HG03095 (cell line): Measurements from ENCODE around the gene RNF144B.
A peak's percentile ranks its signal among the peaks of the same experiment; 100 is the strongest.
"Not testable (repeated sequence)": the region's sequence is repeated elsewhere in the genome, so short reads cannot be mapped to it uniquely, and the experiment has no call there.

Source experiments
- ATAC-seq: cut with Tn5 transposase; IDR thresholded peaks from one replicate; pipeline ENCODE4 v1.9.1; 2021; ENCODE audit warnings: moderate library complexity; ENCODE audit not compliant: unreplicated experiment

The RNF144B gene

DNA sequence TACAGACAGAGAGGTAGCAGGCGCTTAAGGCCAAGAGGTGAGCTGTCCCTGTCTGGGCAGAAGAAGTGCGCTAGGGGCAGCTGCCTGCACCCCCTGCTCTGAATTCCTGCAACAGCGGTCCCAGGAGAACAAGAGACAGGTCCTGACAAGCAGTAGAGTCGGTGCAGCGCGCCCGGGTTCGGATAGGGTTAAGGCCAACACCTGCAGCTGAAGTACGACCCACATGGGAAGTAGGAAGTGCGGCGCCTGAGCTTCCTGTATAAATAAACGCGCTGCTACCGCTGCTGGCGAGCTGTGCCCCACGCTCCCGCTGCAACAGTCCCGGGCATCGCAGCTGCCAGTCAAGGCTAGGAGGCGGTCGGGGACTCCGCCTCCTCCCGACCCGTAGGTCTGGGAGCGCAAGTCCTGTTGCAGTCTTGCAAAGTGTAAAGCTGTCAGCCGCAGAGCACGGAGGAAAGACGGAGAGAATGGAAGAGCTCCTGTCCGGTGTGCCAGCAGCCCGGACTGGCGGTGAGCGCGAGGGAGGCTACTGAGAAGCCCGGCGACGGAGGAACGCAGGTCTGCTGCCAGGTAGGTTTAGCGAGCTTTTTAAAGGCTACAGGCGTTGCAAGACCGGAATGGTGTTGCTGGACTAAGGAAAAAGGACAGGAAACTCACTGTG is at the start of gene RNF144B:
Gene RNF144B, plus strand, starts transcription at position 290 of the 661 bp plus-strand sequence. CDS start 12,185 bp downstream, outside the sequence.
- peak; percentile 62 for ATAC-seq

DNA sequence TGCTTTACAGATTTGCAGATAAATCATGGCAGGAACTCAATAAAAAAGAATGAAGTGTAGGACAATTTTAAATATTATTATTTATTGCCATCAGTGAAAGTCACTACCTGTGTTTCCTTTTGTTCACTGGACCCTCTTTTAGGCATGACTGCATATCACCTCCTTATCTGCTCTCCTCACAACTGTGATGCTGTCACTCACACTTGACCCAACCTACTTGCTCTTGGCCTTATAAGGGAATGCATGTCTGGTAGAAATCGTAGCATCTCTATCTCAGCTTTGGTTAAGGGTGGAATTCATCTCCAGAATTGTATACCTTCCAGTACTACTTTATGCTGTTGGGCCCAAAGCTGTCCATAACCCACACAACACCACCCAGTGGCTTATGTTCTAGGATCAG is 47.6 kb upstream of the RNF144B start:
- no peak for ATAC-seq

DNA sequence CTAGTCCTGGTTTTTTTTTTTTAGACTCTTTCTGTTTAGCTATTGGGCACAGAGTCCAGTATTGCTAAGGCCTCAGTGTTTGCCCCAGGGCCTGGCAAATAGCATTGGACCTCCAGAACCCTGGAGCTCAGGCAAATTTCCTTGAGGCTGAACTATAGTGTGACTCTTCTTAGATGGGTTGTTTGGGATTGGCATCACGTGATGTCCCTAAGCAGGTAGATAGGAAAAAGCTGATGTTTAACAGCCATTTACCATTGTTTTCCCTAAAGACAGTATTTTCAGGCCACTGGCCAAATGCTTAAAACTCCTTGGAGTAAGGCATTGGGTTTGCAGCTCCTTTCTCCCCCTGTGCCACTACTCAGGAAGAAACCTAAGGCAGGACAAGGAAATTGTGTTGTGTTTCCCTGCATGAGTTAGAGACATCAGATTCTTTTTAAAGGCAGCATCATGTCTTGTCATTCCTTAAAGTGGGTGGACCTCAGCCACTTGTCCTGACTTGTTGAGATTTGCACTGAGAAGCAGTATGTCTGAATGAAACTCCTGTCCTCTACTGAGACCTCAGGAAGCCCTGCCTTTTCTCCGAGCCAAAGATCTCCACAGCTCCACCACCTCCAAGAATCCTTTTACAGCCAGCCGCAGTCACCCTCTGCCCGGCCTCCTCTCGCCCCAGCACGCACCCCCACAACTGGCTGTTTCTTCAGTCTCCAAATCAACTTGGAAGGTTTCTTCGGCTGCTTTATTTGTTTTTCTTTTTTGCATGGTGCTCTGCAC is 46.2 kb upstream of the RNF144B start:
- no peak for ATAC-seq

DNA sequence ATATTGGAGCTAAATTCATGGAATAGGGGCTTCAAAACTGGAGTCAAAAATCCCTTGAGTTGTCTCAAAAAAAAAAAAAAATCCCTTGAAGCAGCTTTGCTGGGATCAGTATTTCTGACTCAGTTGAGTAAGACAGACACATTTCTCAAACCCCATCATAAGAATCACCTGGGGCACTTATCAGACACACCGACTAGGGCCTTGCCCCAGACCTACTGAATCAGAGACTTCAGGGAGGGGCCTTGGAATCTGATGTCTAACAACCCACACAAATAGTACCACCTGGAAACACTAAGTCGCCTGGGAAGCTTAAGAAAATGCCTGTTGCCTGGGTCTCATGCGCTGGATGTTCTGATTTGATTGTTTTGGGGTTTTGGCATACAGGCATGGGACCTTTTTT is 44.9 kb upstream of the RNF144B start:
- no peak for ATAC-seq

DNA sequence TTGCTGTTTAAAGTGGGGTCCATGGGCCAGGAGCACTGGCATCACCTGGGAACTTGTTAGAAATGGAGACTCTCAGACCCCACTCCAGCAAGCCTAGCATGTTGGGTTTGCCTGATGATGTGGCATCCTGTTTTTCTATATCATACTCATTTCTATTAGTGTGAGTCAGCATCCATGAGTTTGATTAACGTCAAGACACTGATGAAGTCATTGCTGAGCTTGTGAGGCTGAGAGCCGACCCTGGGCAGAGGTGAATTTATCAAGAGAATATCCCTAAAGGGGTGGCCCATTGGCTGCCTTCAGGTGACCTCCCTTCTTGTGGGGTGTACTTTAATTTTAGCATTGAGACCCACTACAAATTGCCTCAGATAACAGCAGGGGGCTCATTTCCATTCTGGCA is 43.4 kb upstream of the RNF144B start:
- ATAC-seq, result no peak

DNA sequence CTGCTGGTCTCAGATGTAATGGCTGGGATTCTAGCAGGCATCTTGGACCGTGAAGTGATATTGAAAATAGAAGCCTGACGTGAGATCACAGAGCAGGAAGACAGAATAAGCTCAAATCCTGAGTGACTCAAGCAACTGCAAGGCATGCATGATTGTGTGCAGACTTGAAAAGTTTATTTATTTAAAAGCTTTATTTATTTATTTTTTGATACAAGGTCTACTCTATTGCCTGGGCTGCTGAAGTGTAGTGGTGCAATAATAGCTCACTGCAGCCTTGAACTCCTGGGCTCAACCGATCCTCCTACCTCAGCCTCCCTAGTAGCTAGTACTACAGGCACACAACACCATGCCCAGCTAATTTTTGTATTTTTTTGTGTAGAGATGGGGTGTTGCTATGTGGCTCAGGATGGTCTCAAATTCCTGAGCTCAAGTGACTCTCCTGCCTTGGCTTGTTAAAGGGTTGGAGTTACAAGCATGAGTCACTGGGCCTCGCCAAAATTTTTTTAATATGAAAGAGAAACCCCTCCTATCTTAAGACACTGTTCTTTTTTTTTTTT is 40.1 kb upstream of the RNF144B start:
- no peak for ATAC-seq

DNA sequence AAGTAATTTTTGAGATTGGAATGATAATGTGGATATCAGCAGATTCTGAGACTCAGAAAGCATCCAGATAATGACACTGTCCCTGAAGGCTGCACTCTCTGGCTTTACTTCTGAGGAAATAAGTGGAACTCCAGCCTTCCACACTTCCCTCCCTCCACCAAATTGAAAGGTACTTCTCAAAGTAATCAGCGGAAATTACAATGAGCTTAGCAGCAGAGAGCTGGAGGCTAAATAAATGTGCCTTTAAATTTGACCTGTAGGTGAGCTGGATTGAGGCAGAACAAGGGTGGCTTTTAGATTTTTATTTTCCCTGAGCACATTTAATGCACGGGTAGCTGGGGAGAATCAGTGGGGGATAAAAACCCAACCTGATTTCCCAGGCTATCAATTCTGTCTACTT is 39.3 kb upstream of the RNF144B start:
- ATAC-seq, result no peak

DNA sequence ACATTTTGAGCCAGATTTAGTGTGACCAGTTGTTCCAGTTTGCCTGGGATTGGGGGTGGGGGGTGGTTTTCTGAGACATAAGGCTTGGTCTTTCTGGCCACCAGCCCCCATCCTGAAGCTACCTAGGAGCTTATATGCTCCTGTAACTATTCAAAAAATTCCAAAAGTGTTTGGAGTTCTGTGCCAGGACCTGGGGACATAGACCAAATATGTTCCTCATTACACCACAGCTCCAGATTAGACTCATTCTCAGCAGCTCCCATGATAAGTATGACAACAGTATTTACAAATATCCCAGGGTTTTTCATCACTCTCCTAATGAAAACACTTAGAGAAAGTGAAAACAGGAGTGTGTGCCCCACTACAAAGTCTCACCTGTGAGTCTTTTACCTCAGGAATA is 37.8 kb upstream of the RNF144B start:
- ATAC-seq, result no peak

DNA sequence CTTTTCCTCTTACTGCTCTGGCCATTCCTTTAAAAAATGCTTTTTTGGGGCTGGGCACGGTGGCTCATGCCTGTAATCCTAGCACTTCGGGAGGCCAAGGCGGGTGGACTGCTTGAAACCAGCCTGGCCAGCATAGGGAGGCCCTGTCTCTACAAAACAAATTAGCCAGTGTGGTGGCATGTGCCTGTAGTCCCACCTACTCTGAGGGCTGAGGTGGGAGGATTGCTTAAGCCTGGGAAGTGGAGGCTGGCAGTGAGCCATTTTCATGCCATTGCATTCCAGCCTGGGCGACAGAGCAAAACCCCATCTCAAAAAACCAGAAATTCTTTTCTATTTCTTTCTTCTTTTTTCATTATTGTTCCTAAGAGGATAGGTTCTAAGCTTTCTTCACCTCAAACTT is 36.9 kb upstream of the RNF144B start:
- no peak for ATAC-seq

DNA sequence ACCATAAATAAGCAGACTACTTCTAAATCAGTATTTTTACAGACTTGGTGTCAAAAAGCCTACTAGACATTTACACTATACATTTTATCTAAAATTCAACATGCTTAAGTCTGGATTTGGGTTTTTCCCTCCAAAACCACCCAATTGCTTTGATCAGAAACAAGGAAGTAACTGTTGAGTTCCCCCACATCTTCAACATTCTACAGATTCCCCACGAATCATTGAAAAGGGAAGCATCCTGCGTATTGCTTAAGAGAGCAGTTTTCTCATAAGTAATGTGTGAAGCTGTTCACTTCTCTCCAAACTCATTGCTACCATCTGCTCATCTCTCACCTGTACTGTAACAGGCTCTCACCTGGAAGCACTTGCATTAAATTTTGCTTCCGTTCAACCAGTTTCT is 36.4 kb upstream of the RNF144B start:
- ATAC-seq, result no peak

DNA sequence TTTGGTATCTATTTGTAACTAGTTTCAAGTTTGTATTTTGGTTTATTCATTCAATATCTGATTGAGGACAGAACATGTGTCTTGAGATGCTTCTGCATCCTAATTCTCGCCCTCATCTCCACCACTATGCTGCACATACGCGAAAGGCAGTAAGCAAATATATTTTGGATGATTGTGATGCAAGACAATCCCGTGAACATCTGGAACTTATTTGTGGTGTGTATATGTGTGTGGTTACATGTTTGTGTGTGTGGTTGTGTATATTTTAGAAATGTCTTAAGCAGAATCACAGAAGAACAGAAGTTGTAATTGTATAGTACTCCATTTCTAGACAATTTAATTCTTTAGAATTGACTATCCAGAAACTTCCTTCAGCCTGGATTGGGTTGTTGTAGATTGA is 35.1 kb upstream of the RNF144B start:
- ATAC-seq, result no peak

DNA sequence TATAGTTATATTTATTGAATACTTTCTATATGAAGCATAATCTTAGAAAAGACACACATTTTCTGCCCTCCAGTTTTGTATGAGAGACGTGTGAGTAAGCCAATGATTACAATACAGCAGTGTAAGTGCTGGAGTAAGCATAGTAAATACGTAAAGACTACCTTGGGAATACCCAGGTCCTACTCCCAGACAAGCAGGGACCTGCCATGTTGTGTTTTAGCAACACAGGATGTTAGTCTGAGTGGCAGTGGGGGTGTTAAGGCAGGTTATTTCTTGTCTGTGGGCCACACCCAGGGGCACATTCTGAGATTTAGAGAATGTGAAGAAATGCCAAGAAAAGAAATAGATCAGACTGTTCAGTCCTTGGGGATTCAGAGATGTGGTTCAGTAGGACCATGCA is 34.3 kb upstream of the RNF144B start:
- ATAC-seq, result no peak

DNA sequence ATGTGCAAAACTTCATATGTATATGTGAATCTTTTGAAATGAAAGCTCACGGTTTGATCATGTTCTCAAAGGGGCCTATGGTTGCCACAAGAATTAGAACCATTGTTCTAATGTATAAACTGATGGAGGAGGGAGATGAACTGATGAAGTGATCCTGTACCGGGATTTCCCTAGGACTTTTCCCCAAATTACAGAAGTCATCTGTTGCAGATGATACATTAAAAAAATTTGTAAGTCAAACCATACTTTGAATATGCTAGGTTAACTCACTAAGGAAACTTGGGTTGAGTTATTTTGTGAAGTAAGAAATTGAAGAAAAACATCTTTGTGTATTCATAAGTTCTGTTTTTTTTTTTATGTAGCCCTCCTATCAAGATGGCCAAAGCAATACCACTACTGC is 33.9 kb upstream of the RNF144B start:
- no peak for ATAC-seq

DNA sequence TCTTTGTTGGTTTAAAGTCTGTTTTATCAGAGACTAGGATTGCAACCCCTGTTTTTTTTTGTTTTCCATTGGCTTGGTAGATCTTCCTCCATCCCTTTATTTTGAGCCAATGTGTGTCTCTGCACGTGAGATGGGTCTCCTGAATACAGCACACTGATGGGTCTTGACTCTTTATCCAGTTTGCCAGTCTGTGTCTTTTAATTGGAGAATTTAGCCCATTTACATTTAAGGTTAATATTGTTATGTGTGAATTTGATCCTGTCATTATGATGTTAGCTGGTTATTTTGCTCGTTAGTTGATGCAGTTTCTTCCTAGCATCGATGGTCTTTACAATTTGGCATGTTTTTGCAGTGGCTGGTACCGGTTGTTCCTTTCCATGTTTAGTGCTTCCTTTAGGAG is 29.6 kb upstream of the RNF144B start:
- ATAC-seq, result not testable (repeated sequence)

DNA sequence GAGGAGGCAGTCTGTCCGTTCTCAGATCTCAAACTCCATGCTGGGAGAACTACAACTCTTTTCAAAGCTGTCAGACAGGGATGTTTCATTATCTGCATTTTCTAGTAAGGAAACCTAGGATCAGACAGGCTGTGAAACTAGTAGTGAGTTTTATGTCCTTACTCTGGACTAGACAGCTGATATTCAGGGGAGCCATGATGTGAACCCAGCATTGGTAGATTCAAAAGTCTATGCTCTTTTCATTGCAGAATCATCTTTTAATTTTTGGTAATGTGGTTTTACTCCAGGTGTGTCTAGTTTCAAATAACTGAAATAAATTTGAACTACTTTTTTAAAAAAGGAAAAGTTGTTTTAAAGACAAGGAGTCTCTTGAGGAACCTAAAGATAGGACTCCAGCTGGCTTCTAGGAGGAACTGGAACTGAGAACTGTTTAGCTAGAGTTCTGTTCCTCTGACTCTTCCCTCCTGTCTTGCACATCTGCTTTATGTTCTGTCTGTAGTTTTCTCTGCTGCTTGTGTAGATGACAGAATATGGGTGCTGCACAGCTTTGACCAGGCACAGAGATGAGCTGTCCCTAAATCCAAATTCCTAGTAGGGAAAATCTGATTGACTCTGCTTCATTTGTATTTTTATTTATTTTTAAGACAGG is 27.8 kb upstream of the RNF144B start:
- peak; percentile 98 for ATAC-seq

DNA sequence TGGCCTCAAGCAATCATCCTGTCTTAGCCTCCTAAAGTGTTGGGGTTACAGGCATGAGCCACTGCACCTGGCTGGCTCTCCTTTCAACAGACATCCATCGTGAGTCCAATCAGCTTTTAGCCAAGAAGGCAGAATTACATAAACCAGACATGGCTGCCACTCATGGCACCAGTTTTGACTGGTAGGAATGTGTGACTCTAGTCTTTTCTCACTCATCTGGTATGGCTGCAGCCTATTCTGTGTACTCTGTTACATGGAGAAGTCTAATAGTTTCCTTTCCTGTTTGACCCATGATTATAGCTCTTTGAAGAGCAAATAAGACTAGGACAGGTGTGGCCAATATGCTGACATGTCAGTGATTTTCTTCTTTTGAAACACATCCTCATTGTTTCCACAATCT is 27.0 kb upstream of the RNF144B start:
- no peak for ATAC-seq

DNA sequence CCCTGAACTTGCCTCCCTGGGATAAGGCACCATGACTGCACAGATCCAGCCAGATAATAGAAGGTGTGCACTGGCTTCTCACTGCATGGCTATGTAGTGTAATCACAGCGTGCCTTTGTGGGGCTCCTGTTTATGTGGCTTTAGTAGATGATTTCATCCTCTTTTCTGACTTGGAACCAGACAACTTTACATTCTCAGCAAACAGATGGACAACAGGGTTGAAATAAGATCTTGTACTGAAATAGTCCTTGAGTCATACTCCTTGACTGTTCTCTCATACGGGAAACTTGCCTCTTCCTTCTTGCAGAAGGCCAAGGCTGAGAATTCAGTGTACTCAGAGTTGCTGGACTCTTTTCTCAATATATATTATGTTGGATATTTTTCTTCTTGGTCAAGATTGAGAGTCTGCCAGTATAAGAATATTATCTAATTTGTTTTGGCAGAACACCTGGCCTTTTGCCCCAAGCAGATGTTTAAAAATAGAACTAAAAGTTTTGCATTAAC is 25.0 kb upstream of the RNF144B start:
- no peak for ATAC-seq

DNA sequence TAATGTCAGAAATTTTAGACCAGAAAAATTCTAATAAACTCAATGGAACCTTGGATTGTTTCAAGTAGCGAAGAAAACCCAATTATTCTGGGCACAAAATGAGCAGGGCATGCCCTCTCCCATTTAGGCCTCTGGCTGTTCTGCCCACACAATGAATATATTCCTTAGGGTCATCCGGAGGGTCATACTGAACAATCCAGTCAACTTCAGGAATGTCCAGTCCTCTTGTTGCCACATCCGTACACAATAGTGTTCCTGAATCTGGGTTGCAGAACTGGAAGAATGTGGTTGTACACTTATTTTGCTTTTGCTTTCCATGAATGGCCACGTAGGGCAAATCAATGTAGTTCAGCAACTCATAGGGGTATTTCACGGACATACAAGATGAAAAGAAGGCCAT is 23.4 kb upstream of the RNF144B start:
- ATAC-seq, result no peak

DNA sequence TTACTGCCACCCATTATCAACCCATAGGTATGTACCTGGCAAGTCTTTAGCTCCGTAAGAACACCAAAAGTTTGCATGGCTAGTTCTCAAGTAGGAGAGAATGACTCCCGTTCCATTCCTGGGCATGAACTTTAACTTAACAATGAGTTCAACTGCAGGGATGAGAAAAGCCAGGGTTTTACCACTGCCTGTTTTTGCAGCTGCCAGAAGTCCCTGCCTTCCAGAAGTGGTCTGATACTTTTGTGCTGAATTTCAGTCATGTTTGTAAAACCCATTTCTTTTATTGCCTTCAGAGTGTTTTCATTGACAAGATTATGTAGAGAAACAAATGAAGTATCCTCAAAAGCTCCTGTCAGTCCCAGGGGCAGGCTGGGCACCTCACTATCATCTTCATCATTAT is 22.6 kb upstream of the RNF144B start:
- ATAC-seq, result not testable (repeated sequence)

DNA sequence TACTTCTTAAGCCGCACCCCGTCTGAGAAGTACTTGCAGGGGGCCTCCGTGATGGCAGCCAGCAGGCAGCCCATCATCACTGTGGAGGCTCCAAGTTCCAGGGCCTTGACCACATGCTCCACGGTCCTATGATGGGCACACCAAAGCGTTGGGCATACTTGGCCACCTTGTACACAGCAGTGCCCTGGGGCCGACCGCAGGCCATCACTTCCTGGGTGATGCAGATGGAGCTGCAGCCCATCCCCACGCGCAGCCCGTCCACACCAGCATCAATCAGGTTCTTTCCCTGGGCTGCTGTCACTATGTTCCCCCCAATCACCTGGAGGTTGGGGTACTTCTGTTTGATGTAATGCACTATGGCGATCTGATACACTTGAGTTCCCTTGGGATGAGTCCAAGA is 19.8 kb upstream of the RNF144B start:
- no peak for ATAC-seq

DNA sequence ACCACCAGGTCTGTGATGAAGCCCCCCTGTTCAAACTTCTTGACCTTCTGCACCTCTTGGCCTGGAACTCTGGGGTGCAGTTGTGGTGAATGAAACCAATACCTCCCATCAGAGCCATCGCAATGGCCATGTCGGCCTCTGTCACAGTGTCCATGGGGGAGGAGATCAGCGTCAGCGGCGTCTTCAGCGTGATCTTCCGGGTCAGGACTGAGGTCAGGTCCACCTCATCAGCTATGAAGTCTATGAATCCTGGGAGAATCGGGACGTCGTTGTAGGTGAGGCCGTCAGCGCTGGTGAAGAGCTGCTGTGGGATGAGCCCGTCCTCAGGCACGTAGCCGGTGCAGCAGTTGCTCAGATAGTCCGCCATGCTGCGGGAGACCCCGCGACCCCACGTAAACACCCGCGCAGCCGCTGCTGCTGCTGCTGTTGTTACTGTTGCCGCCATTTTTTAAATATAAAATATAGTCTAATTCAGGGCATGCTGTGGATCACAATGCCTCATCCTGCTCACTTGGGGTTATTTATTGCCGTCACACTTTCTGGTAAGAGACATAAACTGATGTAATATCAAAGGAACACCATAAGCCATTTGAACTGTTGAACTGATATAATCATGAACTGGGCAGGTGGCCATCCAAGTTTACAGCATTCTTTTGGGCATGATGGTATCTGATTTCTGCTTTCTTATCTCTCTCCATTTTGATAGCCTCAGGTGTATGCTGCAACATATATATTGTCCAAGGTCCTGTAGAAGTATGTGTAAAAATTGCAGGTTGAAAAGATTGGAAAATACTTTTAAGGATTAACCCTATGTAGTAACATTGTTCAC is 18.7 kb upstream of the RNF144B start:
- no peak for ATAC-seq
